ENCODE results near the gene AHSG.
"Not testable (repeated sequence)": the region's sequence is repeated elsewhere in the genome, so short reads cannot be mapped to it uniquely, and the experiment has no call there.

AHSG gene

DNA sequence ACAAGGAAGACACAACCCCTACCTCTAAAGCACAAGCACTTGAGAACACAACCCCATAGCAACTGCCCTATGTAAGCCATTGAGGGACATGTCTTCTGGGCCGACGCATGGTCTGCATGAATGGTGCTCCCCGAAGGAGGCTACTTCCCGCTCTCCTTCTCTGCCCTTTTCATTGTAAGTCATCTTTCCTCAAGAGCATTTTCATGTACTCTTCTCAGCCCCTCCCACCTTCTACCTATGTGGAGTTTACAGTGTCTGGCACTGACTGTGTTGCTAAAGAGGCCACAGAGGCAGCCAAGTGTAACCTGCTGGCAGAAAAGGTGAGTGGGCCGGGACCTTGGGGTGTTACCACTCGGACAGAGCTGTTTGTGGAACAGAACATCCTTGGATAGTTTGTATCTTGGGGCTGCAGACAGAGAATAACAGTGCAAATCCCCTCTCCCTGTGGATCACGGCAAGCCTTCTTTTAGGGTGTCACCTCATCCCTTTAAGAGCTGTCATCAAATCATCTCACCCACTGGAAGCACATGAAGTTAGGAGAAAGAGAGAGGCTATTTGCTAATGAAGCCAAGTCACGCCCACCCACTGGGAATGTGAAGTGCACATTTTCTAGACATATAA lies 5.6 kb downstream of the AHSG start:
- no peak for DNase-seq

DNA sequence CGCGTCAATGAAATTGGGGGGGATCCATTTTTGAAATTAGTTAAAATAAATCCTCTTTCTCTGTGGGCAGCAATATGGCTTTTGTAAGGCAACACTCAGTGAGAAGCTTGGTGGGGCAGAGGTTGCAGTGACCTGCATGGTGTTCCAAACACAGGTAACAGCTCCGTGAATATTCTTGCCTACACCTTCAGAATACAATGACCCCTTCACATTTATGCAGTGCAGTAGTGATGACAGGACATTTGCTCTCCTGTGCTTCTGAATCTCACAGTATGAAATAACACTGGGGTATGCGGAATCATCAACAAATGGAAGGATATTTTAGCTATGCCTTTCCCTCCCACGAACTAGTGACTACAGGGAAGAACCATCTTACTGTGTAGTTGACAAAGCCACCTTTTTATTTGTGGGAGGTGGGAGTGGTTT lies 6.9 kb downstream of the AHSG start:
- no peak for DNase-seq

DNA sequence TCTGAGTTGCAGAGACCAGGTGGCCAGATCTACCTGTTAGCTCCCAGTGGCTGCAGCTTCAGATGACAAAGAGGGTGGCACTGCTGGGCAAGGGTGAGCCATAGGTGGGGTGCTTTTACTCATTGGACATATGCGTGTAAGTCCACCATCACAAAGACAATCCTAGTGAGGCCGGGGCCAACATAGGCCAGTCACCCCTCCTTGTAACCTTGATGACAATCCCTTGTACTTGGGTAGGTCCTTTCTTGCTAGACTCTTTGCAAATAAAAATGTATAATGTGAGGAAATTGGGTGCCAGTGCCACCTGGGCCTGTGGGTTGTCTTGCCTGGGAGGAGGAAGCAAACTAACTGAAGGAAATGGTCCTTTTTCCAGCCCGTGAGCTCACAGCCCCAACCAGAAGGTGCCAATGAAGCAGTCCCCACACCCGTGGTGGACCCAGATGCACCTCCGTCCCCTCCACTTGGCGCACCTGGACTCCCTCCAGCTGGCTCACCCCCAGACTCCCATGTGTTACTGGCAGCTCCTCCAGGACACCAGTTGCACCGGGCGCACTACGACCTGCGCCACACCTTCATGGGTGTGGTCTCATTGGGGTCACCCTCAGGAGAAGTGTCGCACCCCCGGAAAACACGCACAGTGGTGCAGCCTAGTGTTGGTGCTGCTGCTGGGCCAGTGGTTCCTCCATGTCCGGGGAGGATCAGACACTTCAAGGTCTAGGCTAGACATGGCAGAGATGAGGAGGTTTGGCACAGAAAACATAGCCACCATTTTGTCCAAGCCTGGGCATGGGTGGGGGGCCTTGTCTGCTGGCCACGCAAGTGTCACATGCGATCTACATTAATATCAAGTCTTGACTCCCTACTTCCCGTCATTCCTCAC lies 7.6 kb downstream of the AHSG start:
- no peak for DNase-seq

DNA sequence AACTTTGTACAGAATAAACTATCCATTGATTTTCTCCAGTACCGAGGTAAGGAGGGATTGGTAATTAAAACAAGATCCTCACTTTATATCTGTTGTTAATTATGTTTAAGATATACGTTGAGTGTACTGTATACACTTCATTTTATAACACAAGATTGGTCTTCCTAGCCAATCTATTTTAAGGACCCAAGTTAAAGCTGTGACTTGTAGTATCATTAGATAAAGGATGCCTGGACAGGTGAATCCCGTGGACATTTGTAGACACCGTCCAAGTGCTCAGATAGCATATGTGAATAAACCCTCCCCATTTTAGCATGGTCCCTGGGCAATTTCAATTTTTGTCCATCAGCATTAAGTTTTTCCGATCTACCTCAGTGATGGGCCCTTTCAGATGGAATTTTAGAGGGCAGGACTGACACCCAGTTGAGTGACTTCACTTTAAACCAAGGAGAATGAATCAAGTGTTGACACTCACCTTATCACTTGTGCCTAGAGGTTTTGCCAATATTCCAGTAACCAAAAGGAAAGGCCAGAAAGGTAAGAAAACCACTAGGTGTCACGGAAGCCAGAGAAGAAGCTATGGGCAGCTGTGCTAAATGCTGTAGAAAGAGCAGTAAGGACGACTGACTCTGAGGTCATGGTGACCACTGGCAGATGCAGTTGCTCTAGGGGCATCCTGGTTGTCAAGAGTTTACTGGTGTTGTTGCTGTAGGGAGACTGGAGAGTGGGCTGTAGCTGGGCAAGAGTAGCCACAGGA lies 9.2 kb downstream of the AHSG start:
- no peak for DNase-seq

DNA sequence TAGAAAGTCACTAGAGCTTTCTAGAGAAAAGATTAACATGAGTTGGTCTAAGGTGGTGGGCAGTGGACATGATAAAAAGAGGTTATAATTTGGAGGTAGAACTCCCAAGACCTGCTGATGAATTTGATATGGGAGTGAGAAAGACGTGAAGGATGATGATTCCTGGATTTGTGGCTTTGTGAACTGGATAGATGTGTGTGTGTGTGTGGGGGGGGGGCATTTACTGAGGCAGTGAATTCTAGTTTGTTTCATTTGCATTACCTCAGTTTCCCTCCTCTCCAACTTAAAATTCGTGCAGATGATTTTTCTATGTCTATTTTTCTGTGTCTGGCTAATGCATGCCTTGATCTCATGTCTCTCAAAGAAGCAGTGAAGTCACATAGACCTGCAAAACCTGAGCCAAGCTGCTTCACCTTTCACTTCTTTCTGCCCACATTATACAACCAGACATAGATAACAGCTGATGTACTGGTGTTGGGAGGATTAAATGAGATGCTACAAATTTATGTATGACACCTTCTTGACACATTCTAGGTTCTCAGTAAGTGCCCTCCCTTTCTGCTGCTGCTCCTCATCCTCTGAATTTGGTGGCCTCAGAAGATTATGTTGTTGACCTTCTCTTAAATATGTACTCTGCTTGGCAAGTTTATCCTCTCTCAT lies 9.9 kb downstream of the AHSG start:
- no peak for DNase-seq

DNA sequence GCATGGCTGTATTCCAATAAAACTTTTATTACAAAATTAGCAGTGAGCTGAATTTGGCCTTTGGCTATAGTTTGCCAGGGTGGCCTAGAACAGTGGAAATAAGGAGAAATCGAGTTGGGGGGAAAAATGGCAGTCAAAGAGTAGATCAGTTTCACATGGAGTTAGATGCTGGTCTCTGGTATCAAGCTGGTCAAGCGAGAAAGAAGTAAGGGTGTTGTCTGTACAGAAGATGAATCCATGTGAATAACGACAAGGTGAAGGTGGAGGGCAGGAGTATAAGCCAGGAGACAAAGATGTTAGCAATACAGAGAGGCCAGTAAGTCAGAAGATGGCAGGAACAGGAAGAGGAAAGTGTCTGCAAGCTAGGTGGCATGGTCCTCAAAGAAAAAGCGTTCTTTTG lies 11.7 kb downstream of the AHSG start:
- DNase-seq: no peak

DNA sequence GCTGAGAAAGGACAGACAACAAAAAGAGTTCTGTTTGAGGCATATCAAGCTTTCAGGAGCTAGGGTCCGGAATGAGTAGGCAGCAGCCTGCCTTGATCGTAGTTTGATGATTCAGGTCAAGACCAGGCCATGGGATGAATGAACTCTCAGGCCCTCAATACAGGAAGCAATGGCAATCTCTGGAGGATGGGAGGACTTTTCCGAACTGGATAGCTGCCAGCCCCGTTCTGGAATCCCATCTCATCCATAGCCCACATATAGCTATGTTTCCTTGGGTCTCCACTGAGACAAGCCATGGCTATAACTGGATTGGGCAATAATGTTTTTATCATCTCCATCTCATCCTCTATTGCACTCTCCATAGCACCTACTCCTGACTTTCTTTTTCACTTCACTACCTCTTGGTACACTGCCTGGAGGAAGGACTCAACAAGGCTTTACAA lies 12.8 kb downstream of the AHSG start:
- DNase-seq: no peak

DNA sequence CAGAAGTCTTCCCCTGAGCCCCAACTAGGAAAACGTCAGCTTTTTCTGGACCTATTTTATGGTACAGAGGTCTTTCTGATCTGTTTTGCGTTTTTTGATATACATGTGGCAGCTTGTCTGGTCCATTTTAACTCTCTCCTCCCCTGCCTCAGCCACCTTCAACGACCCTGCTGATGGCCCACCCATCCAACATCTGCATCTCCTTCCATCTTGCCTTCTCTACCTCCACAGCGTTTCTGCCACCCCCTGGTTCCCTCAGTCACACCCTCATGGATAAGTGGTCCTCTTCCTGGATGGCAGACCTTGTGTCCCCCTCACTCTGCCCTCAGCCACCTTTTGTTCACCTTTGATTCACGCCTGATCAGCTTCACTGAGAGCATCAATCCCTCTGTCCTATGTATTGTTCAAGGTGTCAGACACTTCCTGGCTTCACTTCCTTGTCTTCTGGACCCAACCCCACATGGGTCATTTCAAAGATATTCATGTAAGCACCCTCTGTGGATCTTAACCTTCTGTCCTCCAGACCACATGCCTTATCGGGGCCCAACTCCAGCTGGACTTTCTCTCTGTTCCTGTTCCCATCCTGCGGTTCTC lies 13.5 kb downstream of the AHSG start:
- no peak for DNase-seq

DNA sequence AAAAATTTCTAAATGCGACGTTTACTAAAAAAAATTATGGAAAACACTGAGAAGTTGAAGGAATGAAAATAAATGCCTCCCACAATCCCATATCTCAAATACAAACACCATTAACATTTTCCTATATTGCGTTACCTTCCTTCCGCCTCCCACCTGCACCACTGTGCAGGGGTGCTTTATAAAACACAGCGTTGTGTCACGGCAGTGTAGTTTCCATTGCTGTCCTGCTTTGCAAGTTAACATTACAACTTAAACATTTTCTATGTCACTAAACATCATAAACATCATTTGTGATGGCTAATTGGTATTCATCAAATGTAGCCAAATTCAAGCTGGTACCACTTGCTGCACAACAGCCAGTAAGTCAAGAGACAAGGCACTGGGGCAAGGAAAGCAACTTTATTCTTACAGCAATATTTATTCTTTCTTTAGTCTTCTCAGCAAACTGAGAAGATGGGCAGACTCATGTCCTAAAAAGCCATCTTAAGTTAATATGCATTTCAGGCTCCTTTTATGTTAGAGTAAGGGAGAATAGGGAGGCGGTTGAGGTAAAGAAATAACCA lies 15.1 kb downstream of the AHSG start:
- no peak for DNase-seq

DNA sequence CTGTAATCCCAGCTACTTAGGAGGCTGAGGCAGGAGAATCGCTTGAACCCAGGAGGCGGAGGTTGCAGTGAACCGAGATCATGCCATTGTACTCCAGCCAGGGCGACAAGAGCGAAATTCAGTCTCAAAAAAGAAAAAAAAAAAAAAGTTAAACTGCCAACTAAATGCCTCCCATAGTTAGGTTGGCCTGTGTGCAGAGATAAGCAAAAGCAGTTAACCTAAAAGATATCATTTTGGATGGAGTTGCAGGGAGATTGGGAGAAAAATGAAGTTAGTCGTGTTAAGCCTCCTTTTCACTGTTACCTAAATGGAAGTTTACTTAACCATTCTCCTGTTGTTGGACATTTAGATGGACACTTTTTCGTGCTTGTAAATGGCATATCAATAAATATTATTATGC lies 15.9 kb downstream of the AHSG start:
- DNase-seq: no peak

DNA sequence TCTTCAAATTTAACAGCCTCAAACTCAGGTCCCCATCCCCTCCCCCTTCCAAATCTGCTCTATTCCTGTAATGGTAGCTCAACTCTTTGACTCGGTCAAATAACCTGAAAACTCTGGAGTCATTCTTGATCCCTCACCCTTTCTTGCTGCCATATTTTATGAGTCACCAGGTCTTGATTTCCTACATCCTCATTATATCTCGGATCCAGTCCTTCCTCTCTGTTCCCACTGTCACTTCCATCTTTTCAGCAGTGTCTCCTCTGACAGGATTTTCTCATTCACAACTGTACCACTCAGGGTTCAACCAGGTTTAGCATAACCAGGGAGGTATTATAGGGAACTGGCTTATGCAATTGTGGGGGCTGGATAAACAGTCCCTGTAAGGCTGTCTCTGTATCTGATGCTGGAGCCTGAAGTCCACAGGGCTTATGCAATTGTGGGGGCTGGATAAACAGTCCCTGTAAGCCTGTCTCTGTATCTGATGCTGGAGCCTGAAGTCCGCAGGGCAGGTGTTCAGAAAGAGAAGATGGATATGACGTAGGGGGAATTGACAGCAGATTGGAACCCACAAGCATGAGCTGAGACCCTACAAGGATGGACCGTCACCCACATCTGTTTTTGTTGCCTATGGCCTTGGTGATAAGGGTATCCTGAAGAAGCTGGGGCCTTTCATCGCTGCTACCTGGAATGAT lies 18.2 kb downstream of the AHSG start:
- no peak for DNase-seq

DNA sequence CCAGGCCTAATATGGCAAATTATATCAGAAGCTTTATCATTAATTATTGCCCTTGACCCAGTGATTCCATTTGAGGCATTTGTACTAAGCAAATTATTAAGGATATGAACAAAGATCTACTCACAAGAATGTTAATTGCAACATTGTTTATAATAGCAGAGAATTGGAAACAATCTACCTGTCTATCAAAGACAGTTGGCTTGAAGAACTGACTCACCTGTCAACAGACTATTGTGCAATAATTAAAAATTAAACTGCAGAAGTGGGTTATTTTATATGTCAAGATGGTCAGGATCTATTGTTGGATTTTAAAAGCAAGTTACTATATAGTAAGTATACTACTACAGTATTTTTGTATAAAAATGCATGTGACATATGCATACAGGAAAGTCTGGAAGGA lies 20.6 kb downstream of the AHSG start:
- no peak for DNase-seq

DNA sequence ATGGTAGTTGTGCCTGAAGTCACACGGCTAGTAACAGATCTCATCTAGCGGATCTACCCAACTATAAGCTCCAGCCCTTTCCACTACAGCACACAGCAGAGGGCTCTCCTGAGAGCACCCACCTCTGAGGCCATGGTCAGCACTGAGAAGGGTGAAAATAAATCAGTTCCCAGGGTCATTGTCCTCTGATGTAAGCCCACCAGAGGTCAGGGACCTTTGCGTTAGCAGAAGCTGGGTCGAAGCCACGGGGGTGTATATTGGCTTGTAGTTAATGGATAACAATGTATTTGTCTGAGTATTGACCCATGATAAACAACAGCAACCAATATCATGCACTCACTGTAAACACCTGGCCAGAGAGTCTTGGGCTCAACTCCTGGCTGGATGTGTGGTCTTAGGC lies 21.3 kb downstream of the AHSG start:
- DNase-seq: not testable (repeated sequence)

DNA sequence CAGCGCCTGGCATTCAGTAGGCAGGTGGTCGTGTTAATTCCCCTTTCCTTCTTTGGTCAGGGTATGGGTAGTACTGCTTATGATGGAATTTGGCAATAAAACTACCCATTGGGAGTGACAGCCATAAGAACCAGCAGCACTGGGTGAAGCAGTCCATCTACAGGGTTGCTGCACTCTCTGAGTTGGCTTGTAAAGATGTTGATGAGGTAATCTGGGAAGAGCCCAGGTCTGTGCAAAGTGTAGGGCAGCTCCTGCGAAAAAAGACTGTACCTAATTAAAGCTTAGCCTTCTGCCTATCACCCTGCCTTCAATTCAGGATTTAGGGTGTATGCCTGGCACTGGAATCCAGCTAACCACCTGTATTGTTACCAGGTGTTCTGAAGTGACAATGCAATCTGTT lies 22.7 kb downstream of the AHSG start:
- DNase-seq: no peak

DNA sequence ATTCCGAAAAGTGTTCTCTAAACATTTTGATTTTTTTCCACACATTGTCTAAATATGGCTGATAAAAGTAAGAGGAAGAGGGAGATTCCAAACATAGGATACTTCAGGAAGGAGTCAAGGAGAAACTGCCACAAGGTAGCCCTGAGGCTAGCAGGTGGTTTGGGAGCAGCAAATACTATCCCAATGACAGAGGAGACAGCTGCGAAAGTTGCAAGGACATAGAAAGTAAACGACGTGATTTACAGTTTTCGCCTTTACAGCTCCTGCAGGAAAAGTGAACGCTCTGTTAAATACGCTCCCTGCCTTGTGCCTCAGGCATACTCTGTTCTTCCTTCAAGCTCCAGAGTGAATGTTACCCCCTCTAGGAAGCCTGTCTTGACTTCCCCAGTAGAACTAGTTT lies 23.7 kb downstream of the AHSG start:
- DNase-seq: no peak

DNA sequence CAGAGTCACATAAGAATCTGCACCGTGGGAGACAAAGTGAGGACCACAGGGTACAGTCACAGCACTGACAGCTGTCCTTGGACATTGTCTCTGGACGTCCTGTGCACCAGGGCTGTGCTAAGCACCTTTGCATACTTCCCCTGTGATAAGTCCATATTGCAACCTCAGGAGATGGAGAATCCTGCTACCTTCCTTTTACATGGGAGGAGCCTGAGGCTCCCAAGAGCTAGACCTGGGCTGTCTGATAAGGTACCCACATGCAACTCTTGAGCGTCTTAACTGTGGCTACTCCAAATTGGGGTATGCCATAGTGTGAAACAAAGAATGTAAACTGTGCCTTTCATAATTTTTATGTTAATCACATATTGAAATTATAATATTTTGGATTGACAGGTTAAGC lies 24.8 kb downstream of the AHSG start:
- DNase-seq: no peak

DNA sequence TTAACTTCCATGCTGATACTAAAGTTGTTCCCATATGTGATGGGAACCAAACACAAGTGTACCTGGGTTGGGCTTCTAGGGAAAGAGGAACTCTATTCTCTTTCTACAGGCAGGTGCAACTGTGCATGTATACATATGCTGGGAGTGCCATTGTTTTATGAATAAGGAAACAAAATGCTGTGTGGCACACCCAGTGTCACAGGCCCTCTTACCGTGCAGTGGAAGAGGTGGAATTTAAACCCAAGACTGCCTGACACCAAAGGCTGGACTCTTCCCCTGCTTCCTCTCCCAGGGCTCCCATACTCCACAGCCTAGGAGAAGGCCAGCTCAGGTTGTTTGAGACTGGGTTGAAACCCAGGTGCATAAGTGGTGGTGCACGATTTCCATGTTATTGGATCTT lies 25.4 kb downstream of the AHSG start:
- no peak for DNase-seq

DNA sequence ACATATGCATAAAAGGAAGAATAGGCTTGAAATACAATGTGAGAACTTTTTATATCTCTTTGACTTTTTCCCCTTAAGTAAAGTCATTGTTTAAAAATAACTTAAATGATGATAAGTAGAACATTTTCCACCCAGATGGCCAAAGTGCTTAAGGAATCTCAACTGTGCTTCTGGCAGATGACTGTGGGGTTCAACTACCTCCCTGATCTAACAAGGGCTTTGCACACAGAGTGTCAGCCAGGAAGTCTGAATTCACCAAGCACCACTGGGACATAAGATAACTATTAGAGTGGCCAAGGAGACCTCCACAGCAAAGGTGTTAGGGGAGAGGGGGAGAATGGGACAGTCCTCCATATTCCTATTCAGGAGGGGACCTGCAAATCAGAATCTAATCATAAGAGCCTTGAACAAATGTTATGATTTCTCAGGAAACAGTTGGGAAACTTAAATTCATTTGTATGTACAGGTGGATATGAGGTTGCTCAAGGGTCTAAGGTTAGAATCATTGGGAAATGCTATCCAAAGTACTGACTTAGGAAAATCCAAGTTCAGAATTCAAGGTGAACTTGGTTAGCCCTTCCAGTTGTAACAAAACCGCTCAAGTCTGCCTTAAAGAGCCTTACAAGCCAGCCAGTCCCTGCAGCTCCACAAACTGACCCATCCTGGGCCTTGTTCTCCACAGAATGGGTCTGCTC lies 27.1 kb downstream of the AHSG start, which contains the start of gene FETUB:
Gene FETUB (plus strand): TSS at position 622 of the 695 bp plus-strand sequence. CDS start 62 bp downstream, at position 684.
- no peak for DNase-seq

DNA sequence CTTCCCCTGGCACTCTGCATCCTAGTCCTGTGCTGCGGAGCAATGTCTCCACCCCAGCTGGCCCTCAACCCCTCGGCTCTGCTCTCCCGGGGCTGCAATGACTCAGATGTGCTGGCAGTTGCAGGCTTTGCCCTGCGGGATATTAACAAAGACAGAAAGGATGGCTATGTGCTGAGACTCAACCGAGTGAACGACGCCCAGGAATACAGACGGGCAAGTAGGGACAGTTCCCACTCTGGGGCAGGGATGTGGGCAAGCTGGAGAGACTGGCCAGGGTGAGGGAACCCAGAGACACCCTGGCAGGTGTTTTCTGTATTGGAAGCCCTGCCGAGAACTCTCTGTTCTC lies 27.6 kb downstream of the AHSG start:
- no peak for DNase-seq

DNA sequence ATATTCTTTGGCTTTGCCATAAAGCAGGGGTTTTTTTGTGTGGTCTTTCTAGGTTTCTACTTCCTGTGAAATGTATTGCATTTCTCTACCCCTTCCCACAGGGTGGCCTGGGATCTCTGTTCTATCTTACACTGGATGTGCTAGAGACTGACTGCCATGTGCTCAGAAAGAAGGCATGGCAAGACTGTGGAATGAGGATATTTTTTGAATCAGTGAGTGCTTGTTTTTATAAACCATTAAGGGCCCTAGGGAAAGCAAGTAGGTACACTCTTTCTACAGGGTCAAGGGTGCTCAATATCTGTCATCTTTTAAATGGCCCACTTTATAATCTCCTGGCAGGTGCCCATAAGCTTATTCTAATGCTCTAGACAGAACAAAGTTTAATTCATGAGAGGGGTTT lies 28.1 kb downstream of the AHSG start:
- DNase-seq: no peak

DNA sequence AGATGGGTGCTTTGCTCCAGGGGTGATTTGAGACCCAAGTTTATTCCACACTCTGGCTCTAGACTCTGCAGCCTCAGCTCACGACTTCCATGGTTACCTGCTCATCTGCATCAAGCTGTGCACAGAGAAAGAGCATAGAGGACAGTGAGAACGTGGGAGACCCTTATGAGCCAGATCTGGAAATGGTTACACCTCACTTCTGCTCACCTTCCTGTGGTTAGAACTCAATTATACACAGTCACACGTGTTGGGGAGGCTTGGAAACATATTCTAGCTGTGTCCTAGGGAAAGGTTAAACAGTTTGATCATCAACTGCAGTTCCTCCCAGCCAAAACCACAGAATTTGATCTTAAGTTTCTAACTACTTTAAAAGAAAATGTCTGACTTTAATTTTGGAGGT lies 29.2 kb downstream of the AHSG start:
- no peak for DNase-seq

All from DMS 273 treated with DMSO at 0.1 percent for 48 hours (cell line).